Lung (tissue), 12 donors: ENCODE measurements around the gene CTNNBL1. TPM values are rescaled to one million over a fixed set of nuclear protein-coding genes. Genes with fewer than 3 reads are reported as not detected.

Source experiments
- ATAC-seq: fragments of 200-7000 bp; cut with Tn5 transposase; one replicate; pipeline ENCODE4 v1.9.1; 2020; ENCODE audit warnings: moderate number of reproducible peaks; ENCODE audit not compliant: insufficient read depth, low FRiP score
- DNase-seq, 3 donors: peaks; one replicate each; pipeline ENCODE4 v3.0.0-alpha.2; 2013 to 2017
- H3K27ac ChIP-seq, 2 donors: one replicate each; pipeline ENCODE4 v1.5.1; 2013; ENCODE audit warnings: mild to moderate bottlenecking in 2 of 2, moderate library complexity in 2 of 2, control low read depth in 1 of 2, inconsistent platforms in 1 of 2, low read depth in 1 of 2, low read length in 1 of 2
- H3K27me3 ChIP-seq, 3 donors: one replicate each; pipeline ENCODE4 v1.5.1; 2013; ENCODE audit warnings: low read length in 2 of 3; ENCODE audit not compliant: control insufficient read depth in 3 of 3, insufficient read depth in 3 of 3
- H3K36me3 ChIP-seq, 4 donors: one replicate each; pipeline ENCODE4 v1.5.1; 2013; ENCODE audit warnings: low read length in 4 of 4, mild to moderate bottlenecking in 1 of 4, moderate library complexity in 1 of 4; ENCODE audit not compliant: control insufficient read depth in 4 of 4, insufficient read depth in 4 of 4
- H3K4me1 ChIP-seq, 5 donors: one replicate each; pipeline ENCODE4 v1.5.1; 2013; ENCODE audit warnings: low read length in 5 of 5, mild to moderate bottlenecking in 2 of 5, moderate library complexity in 1 of 5; ENCODE audit not compliant: control insufficient read depth in 5 of 5, insufficient read depth in 5 of 5
- H3K4me3 ChIP-seq: one replicate; pipeline ENCODE4 v1.5.1; 2013; ENCODE audit warnings: mild to moderate bottlenecking, control low read depth, moderate library complexity
- H3K9ac ChIP-seq, 2 donors: one replicate each; pipeline ENCODE4 v1.5.1; 2013; ENCODE audit warnings: low read length in 2 of 2, control low read depth in 1 of 2; ENCODE audit not compliant: insufficient read depth in 1 of 2
- H3K9me3 ChIP-seq, 4 donors: one replicate each; pipeline ENCODE4 v1.5.1; 2013; ENCODE audit warnings: low read length in 3 of 4, mild to moderate bottlenecking in 1 of 4, moderate library complexity in 1 of 4; ENCODE audit not compliant: control insufficient read depth in 4 of 4, insufficient read depth in 3 of 4
- CTCF ChIP-seq: IDR thresholded peaks from 2 replicates; pipeline ENCODE4 v1.5.1; 2012; ENCODE audit warnings: mild to moderate bottlenecking; ENCODE audit errors: control extremely low read depth, extremely low read depth
- WGBS, 2 donors: extraction: QIAGEN DNeasy Blood & Tissue Kit; methylation state at CpG; one replicate each; pipeline ENCODE4 v1.1.7; 2013; 5-methylcytosine and 5-hydroxymethylcytosine counted together
- polyA plus RNA-seq, 2 donors: library from polyadenylated mRNA; stranded (reverse); fragments of 200-250 nt; gene quantifications; one replicate each; pipeline ENCODE4 v1.2.1, GENCODE V29; 2013
- total RNA-seq, 2 donors: library from RNA; depleted of rRNA in 1 of 2; stranded (reverse); fragments of >200 nt in 1 of 2; gene quantifications; one replicate each; pipeline ENCODE4 v1.2.1, GENCODE V29; 2014 to 2021
- donor health status: control.
- donor health status: control.
- donor health status: Bipolar disorder and iron deficiency.
- donor health status: healthy.
- donor health status: DM: yes; HTN: yes; CAD: no.

The CTNNBL1 gene
- total and polyA plus RNA-seq, 4 donors: 38.9 to 53.1 (median 49.2) TPM

DNA sequence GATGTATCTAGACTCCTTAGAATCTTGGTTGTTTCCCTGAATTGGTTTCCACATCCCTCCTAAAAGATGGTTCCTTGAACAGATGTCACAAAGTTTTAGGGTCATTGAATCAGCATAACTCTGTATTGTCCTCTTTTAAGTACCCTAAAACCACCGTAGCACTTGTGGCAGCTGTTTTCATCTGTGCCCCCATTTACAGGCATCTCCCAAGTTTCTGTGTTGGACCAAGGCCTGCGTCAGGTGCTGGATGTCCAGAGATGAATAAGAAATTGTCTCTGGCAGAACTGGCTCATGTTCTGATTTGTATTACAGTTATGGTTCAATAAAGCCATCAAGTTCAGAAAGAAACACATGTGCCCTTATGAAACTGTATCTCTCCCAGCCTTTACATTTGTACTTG is 48.3 kb downstream of the CTNNBL1 start:
- Histone ChIP-seq H3K4me1 (peaks cover 0 to 7% (median 0%) of the 10 kb centered on the region in 5 donors), H3K36me3 (peaks cover 15 to 27% (median 19%) of the 10 kb centered on the region in 4 donors), H3K9me3 (peaks cover 0 to 4% (median 0%) of the 10 kb centered on the region in 4 donors), H3K27ac (no peak overlapping the region), H3K4me3 (no peak overlapping the region), H3K27me3 (no peaks in the 10 kb centered on the region), H3K9ac (no peak overlapping the region)
- TF ChIP-seq CTCF: no peak
- 95% methylated on average over 2 of the region's 2 CpGs for WGBS, 2 donors
- DNase-seq (no peak), ATAC-seq (no peak)

GRCh38 chr20:37744347-37744746 is 50.5 kb downstream of the CTNNBL1 start:
- Histone ChIP-seq H3K9ac (no peak overlapping the region), H3K4me1 (peaks cover 0 to 4% (median 1%) of the 10 kb centered on the region in 5 donors), H3K36me3 (peaks cover 7 to 17% (median 13%) of the 10 kb centered on the region in 4 donors), H3K27me3 (no peaks in the 10 kb centered on the region), H3K27ac (no peak overlapping the region), H3K4me3 (no peak overlapping the region), H3K9me3 (no peaks in the 10 kb centered on the region)
- ATAC-seq (no peak), DNase-seq (no peak)
- no peak for TF ChIP-seq CTCF
- WGBS, 2 donors: 87% methylated on average over 2 of the region's 2 CpGs

- no peak for ATAC-seq
- no peaks in the 10 kb centered on the region for H3K9me3 ChIP-seq
- H3K27ac ChIP-seq: no peak overlapping the region
- H3K9ac ChIP-seq: no peak overlapping the region
- peaks cover 3 to 18% (median 13%) of the 10 kb centered on the region in 4 donors for H3K36me3 ChIP-seq
- 62% methylated on average over 3 of the region's 3 CpGs for WGBS, 2 donors
- no peaks in the 10 kb centered on the region for H3K27me3 ChIP-seq
- TF ChIP-seq CTCF: no peak
- no peak for DNase-seq
- no peak overlapping the region for H3K4me3 ChIP-seq
- H3K4me1 ChIP-seq: peaks cover 0 to 7% (median 0%) of the 10 kb centered on the region in 5 donors
These were observed 51.7 kb downstream of the CTNNBL1 start for GRCh38 chr20:37745553-37745952.

GRCh38 chr20:37748015-37748414 is 54.2 kb downstream of the CTNNBL1 start:
- Histone ChIP-seq H3K27ac (no peak overlapping the region), H3K4me3 (no peak overlapping the region), H3K4me1 (peaks cover 0 to 4% (median 0%) of the 10 kb centered on the region in 5 donors), H3K9ac (no peak overlapping the region), H3K36me3 (peaks cover 6 to 20% (median 15%) of the 10 kb centered on the region in 4 donors), H3K9me3 (no peaks in the 10 kb centered on the region), H3K27me3 (no peaks in the 10 kb centered on the region)
- DNase-seq (no peak), ATAC-seq (no peak)
- no peak for TF ChIP-seq CTCF
- WGBS, 2 donors: 94 to 100% methylated on average over 1 of the region's 1 CpG
